Measurements from ENCODE around the gene LPP.

Gene LPP

DNA sequence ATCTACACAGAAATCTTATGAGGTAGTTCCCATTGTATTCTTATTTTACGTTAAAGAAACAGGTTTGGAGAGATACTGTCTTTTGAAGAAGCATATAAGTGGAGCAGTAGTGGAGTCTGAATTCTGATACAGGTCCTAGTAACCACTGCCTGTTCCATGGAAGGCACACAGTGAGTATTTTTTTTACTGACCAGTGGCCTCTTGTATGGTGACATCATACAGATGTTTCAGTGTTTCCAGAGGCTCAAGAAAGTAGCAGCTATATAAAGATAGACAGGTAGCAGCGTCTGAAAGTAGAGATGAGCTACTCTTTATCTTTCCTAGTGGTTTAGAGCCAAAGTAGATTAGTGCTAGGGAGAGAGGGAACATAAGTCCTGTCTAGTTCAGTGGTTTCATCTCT lies 173.5 kb downstream of the LPP start:
- CTCF ChIA-PET = interaction anchor here (0.8 to 0.9 kb wide), 2 partner anchors 14 to 52 kb away, joined by 3 to 5 read pairs; no protein-coding TSS in a partner anchor

DNA sequence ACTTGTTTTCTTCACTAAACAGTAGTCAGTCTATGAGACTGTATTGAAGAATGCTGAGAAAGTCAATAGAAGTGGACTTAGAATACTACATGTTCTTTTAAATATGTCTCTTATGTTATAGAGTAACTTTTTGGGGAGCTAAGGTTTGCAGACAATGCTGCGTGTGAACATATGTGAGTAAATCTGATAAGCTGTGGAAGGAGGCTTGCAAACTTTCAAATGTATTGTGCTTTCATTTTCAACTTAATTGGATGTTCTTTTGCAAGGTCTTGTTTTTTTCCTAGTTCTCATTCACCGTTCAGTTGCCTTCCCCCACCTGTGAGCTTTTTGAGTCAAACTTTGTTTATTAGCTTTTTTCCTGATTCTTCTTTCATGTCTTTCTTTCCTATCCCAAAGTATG lies 176.2 kb downstream of the LPP start:
- ChIA-PET POLR2A (no interaction called here), CTCF (no interaction called here)
- TF ChIP-seq ELF4 (IDR thresholded peaks at IDR 0.05) (no peak), FOXK2 (IDR thresholded peaks at IDR 0.05) (no peak), ZNF384 (IDR thresholded peaks at IDR 0.05) (no peak), FOXA1 (IDR thresholded peaks at IDR 0.05) (no peak), SP1 (IDR thresholded peaks at IDR 0.05) (no peak), ARNT (IDR thresholded peaks at IDR 0.05) (no peak), NFRKB (IDR thresholded peaks at IDR 0.05) (no peak), TARDBP (IDR thresholded peaks at IDR 0.05) (no peak), HDGF (IDR thresholded peaks at IDR 0.05; ENCODE audit: borderline replicate concordance) (no peak), L3MBTL2 (conservative IDR thresholded peaks at IDR 0.05) (no peak), SUZ12 (IDR thresholded peaks at IDR 0.05) (no peak)
- TF ChIP-seq, protein P1, sequence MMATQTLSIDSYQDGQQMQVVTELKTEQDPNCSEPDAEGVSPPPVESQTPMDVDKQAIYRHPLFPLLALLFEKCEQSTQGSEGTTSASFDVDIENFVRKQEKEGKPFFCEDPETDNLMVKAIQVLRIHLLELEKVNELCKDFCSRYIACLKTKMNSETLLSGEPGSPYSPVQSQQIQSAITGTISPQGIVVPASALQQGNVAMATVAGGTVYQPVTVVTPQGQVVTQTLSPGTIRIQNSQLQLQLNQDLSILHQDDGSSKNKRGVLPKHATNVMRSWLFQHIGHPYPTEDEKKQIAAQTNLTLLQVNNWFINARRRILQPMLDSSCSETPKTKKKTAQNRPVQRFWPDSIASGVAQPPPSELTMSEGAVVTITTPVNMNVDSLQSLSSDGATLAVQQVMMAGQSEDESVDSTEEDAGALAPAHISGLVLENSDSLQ (IDR thresholded peaks at IDR 0.05) = no peak
- DNase-seq (ENCODE audit: extremely low spot score) = no peak

More for the DNA sequence above, 173.5 kb downstream of the LPP start:
- no peak for DNase-seq (ENCODE audit: extremely low spot score)
- POLR2A ChIA-PET = no interaction called here
- no peak for TF ChIP-seq BHLHE40 (IDR thresholded peaks at IDR 0.05; ENCODE audit: borderline replicate concordance)
- TF ChIP-seq SUZ12 (IDR thresholded peaks at IDR 0.05) = no peak
- TF ChIP-seq TARDBP (IDR thresholded peaks at IDR 0.05) = no peak
- no peak for TF ChIP-seq SP1 (IDR thresholded peaks at IDR 0.05)
- no peak for TF ChIP-seq FOXM1 (IDR thresholded peaks at IDR 0.05; ENCODE audit: borderline replicate concordance)
- TF ChIP-seq ELF4 (IDR thresholded peaks at IDR 0.05) = no peak
- TF ChIP-seq L3MBTL2 (conservative IDR thresholded peaks at IDR 0.05) = no peak
- TF ChIP-seq FOXA1 (IDR thresholded peaks at IDR 0.05) = no peak
- TF ChIP-seq LEF1 (IDR thresholded peaks at IDR 0.05; ENCODE audit: borderline replicate concordance) = no peak
- TF ChIP-seq ARNT (IDR thresholded peaks at IDR 0.05) = no peak
- TF ChIP-seq FOXK2 (IDR thresholded peaks at IDR 0.05) = no peak
- TF ChIP-seq, protein P1 (IDR thresholded peaks at IDR 0.05) = no peak

DNA sequence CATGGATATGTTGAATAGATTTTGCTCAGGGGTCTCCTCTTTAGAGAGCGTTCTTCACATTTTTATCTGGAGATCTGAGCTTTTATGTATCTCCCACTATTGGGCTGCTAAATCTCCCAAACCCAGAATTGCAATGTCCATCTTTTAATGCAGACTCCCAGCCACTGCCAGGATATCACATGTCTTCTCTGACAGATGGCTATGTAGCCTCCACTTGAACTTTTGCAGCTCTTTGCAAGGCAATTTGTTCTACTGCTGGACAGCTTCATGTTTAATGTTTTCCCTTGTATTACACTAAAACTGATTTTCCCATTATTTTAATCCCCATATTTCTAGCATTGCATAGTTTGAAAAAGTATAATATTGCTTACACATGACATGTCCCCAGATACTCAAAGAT lies 177.2 kb downstream of the LPP start:
- no peak for DNase-seq (ENCODE audit: extremely low spot score)
- CTCF ChIA-PET = no interaction called here
- TF ChIP-seq CTBP1 (IDR thresholded peaks at IDR 0.05; ENCODE audit: borderline replicate concordance) = no peak
- no peak for TF ChIP-seq LEF1 (IDR thresholded peaks at IDR 0.05; ENCODE audit: borderline replicate concordance)
- TF ChIP-seq TARDBP (IDR thresholded peaks at IDR 0.05) = no peak
- no peak for TF ChIP-seq ARNT (IDR thresholded peaks at IDR 0.05)
- TF ChIP-seq NFRKB (IDR thresholded peaks at IDR 0.05) = no peak
- no peak for TF ChIP-seq L3MBTL2 (conservative IDR thresholded peaks at IDR 0.05)
- TF ChIP-seq BHLHE40 (IDR thresholded peaks at IDR 0.05; ENCODE audit: borderline replicate concordance) = no peak
- TF ChIP-seq HDGF (IDR thresholded peaks at IDR 0.05; ENCODE audit: borderline replicate concordance) = no peak
- TF ChIP-seq FOXM1 (IDR thresholded peaks at IDR 0.05; ENCODE audit: borderline replicate concordance) = no peak
- TF ChIP-seq ELF4 (IDR thresholded peaks at IDR 0.05) = no peak
- no peak for TF ChIP-seq ZNF384 (IDR thresholded peaks at IDR 0.05)
- no peak for TF ChIP-seq FOXK2 (IDR thresholded peaks at IDR 0.05)
- TF ChIP-seq SUZ12 (IDR thresholded peaks at IDR 0.05) = no peak
- TF ChIP-seq FOXA1 (IDR thresholded peaks at IDR 0.05) = no peak
- no peak for TF ChIP-seq SP1 (IDR thresholded peaks at IDR 0.05)
- TF ChIP-seq, protein P1 (IDR thresholded peaks at IDR 0.05) = no peak
- POLR2A ChIA-PET = no interaction called here

DNA sequence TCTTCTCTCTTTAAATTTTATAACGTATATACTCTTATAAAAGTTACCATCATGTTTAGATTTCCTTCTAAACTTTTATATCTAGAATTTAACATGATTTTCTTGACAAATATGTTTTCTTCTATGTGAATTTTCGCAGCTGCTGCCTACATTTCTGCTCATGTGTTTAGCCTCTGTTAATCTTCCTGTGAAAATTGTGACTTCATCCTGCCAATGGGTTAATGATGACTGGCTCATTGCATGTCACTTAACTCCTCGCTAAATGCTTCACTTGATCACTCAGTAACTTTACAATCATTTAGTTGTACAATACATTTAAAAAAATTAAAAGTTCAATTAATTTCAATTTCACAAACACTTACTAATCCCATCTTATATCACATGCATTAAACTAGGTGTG lies 178.1 kb downstream of the LPP start:
- DNase-seq (ENCODE audit: extremely low spot score) = no peak
- TF ChIP-seq FOXK2 (IDR thresholded peaks at IDR 0.05) (no peak), TARDBP (IDR thresholded peaks at IDR 0.05) (no peak), ZNF384 (IDR thresholded peaks at IDR 0.05) (no peak), LEF1 (IDR thresholded peaks at IDR 0.05; ENCODE audit: borderline replicate concordance) (no peak), NFRKB (IDR thresholded peaks at IDR 0.05) (no peak), SUZ12 (IDR thresholded peaks at IDR 0.05) (no peak), HDGF (IDR thresholded peaks at IDR 0.05; ENCODE audit: borderline replicate concordance) (no peak)
- ChIA-PET CTCF (no interaction called here), POLR2A (no interaction called here)

DNA sequence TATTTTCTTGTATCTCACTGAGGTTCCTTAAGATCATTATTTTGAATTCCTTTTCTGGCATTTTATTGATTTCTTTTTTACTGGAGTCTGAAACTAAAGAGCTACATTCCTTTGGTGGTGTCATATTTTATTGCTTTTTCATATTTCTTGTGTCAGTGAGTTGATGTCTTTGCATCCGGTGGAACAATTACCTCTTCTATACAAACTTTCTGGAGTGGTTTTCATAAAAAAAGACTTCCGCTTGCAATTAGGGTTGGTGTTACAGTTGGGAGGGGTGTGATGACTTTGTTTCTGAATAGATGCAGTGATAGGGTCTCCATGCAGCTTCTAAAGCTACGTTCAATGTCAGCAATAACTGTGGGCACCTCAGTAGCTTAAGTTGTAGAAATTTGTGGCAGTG lies 181.7 kb downstream of the LPP start:
- ChIA-PET POLR2A (no interaction called here), CTCF (no interaction called here)
- TF ChIP-seq ELF4 (IDR thresholded peaks at IDR 0.05) (no peak), L3MBTL2 (conservative IDR thresholded peaks at IDR 0.05) (no peak), TARDBP (IDR thresholded peaks at IDR 0.05) (no peak), SP1 (IDR thresholded peaks at IDR 0.05) (no peak), CTBP1 (IDR thresholded peaks at IDR 0.05; ENCODE audit: borderline replicate concordance) (no peak), FOXA1 (IDR thresholded peaks at IDR 0.05) (no peak), ARNT (IDR thresholded peaks at IDR 0.05) (no peak), FOXK2 (IDR thresholded peaks at IDR 0.05) (no peak), FOXM1 (IDR thresholded peaks at IDR 0.05; ENCODE audit: borderline replicate concordance) (no peak)
- TF ChIP-seq, protein P1 (IDR thresholded peaks at IDR 0.05) = no peak
- DNase-seq (ENCODE audit: extremely low spot score) = no peak

DNA sequence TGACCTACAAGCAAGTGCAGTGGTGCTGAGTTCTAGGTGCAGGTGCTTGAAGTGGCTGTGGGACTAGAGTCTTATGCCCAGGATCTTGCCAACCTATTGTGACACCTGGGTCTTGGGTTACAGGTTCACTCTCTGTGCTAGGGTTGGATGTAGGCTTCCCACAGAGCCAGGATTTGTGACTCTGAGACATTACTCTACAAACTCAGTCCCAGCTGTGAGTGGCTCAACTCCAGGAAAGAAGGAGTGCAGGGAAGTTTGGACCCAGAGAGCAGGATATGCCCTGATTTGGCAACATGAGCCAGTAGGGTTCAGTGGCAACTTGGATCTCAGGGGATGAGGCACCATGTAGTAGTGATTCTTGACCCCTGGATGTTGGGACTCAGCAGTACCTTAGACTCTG lies 182.2 kb downstream of the LPP start:
- CTCF ChIA-PET = no interaction called here
- POLR2A ChIA-PET = no interaction called here
- TF ChIP-seq HDGF (IDR thresholded peaks at IDR 0.05; ENCODE audit: borderline replicate concordance) = no peak
- no peak for TF ChIP-seq ZNF384 (IDR thresholded peaks at IDR 0.05)
- no peak for TF ChIP-seq FOXA1 (IDR thresholded peaks at IDR 0.05)
- TF ChIP-seq NFRKB (IDR thresholded peaks at IDR 0.05) = no peak
- TF ChIP-seq ELF4 (IDR thresholded peaks at IDR 0.05) = no peak
- TF ChIP-seq LEF1 (IDR thresholded peaks at IDR 0.05; ENCODE audit: borderline replicate concordance) = no peak
- no peak for TF ChIP-seq FOXM1 (IDR thresholded peaks at IDR 0.05; ENCODE audit: borderline replicate concordance)
- TF ChIP-seq L3MBTL2 (conservative IDR thresholded peaks at IDR 0.05) = no peak
- TF ChIP-seq SP1 (IDR thresholded peaks at IDR 0.05) = no peak
- TF ChIP-seq, protein P1 (IDR thresholded peaks at IDR 0.05) = no peak
- DNase-seq (ENCODE audit: extremely low spot score) = no peak
